ENCODE measurements around the gene SMTN. TPM values are rescaled to one million over a fixed set of nuclear protein-coding genes. Genes with fewer than 3 reads are reported as not detected.
"Not testable (repeated sequence)": the region's sequence is repeated elsewhere in the genome, so short reads cannot be mapped to it uniquely, and the experiment has no call there.

The SMTN gene
- total RNA-seq, 1 donor from 2014 or later = 220 TPM

DNA sequence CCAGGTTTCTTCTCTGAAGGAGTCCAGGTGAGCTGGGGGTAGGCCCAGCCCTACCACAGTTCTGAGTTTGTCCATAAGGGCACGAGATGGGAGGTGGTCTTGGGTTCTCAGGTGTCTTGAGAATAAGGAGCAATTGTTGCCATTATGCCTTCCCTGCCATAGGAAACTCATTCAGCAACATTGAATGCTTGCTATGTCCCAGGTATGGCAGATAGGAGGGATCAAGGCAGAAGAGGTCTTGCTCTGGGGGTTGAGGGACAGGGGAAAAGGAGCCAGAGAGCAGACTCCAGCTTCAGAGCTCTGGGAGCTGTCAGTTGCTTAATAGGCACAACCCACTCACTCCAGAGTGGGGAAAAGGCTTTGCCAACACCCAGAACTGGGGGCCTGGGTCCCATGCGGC, 22.0 kb downstream of the SMTN start:
- no peak for DNase-seq (ENCODE audit: extremely low read depth, low read depth, low spot score)

DNA sequence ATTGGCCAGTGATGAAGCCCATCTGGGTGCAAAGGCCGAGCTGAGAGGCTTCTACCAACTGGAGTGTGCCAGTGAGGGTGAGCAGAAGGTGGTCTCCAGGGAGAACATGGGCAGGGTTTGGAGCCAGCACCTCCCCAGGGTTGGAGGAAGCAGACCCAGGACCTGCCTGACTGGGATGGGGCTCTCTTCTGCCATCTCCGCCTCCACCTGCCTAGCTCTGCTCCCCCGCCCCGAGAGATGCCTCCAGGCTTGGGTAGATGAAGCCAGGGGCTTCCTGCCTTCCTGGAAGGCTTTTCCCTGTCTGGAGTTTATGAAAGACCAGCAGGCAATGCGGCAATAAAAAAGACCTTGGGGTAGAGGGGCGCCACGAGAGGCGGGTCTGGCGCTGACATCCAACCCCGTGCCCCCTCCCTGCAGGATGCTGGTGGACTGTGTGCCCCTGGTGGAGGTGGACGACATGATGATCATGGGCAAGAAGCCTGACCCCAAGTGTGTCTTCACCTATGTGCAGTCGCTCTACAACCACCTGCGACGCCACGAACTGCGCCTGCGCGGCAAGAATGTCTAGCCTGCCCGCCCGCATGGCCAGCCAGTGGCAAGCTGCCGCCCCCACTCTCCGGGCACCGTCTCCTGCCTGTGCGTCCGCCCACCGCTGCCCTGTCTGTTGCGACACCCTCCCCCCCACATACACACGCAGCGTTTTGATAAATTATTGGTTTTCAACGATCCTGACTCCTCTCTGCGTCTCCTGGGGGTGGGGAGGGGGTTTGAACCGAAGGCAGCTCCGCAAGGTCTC, 23.0 kb downstream of the SMTN start:
- DNase-seq (ENCODE audit: extremely low read depth, low read depth, low spot score) = no peak

DNA sequence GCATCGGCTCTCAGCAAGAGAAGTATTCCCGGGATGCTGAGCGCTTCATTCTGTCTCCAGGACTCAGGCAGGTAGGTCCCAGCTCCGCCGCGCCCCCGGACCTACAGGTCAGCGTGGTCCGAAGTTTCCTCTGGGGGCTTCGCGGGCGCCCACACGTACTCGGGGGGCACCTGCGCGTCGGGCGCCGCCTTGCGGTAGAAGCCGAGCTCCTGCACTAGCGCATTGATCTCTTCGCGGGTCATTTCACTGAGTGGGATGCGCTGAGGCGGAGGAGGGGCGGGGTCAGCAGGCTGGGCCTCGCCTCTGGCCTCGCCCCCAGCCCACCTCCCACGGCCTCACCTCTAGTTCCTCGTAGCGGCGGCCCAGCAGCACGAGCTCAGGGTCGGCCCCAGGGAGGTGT, 23.8 kb downstream of the SMTN start:
- no peak for DNase-seq (ENCODE audit: extremely low read depth, low read depth, low spot score)

DNA sequence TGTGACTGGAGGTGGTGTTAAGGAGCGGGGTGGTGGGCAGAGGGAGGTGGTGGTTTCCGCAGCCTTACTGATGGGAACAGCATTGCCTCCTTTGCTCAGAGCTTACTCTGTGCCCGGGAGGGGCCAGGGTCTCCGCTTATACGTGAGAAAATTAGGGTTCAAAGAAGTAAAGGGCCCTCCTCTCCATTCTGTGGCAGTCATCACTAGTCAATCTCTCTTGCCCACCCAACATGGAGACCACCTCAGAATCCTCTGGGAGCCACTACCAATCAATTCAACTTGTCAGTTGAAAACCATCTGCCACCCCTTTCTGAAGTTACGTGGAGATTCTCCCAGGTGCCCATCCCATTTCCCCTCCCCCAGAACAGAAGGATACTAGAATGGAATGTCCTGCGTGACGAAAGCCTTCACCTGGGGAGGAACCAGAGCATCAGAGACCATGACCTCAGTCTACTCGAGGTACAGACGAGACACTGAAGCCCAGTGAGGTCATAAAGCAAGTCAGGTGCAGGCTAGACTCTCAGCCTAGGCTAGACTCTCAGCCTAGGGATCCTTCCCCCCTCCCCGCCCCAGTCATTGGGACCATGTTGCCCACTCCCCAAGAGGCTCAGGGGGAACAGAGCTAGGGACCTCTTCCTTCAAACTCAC, 24.3 kb downstream of the SMTN start:
- no peak for DNase-seq (ENCODE audit: extremely low read depth, low read depth, low spot score)

DNA sequence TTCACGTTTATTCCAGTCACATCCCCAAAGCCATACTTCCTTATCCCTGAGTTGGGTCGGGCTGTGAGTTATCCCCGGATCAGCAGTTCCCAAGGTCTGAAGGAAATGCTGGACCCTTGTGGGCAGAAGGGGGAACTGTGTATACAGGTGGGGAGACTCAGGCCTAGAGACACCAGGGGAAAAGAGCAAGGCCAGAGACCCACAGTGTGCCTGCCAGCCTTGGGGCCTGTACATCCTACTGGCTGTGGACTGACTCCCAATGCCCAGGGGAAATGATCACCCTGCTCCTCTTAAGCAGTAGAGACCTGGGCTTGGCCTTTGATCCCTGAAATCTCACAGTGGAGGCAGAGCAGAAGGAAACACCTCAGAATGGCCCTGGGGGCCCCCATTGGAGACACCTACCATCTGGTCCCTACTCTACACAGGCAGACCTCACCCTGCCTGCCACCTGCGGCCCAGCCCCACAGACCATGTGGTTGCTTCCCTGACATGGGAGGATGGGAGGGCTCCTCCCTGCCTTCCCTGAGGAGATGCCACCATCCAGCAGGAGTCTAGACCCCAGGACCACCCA, 25.0 kb downstream of the SMTN start:
- DNase-seq (ENCODE audit: extremely low read depth, low read depth, low spot score) = no peak

DNA sequence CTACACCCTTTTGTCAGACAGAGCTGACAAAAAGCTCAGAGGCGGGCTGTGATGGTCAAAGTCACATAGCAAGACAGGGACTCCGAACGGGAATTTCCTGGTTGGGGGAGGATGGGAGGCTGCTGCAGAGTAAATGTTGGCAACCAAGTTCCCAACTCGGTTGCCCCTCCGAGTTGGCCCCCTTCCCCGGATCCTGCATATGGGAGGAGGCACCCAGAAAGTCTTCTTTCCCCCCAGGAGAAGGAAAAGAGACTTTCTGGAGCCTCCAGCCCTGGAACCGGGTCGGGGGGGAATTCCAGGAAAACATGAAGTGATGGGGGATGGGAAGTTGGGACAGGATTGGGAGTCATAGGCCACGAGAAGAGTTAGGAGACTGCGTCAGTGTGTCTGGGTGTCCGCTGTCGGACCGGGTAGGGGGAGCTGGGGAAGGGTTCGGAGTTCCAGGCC, 25.6 kb downstream of the SMTN start:
- no peak for DNase-seq (ENCODE audit: extremely low read depth, low read depth, low spot score)

DNA sequence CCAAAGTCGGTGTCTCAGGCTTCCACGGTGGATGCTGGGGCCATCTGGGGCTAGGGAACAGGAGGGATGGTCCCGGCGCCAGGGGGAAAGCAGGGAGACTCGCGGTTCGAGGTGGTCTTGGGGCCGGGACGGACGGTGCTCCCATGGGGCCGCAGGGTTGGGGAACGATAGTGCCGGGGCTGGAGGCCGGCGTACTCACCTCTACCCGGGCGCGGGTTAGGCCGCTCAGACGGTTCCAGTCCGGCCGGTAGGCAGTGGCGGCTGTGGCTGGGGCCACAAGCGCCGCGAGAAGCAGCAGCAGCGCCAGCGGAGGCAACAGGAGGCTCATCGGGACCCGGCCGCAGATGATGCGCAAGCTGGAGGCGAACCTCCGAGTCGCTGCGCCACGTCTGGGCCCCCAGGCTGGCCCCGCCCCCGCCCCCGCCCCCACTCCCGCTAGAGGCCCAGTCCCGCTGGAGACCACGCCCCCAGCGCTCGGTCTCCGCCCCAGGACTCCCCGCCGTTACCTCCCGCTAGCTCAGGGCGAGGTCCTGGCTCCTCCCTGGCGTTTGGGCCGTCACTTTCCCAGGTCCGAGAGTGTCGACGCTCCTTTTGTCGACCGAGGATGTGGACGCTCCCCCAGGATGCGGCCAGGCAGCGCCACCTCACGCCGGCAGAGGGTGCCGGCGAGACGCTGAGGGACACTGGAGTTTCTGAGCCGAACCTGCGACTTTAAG, 26.2 kb downstream of the SMTN start, which contains the start of gene SELENOM:
SELENOM (minus strand) TSS at position 391 of the 716 bp plus-strand sequence; CDS start at position 328, 63 bp downstream.
- peak; percentile 86 for DNase-seq (ENCODE audit: extremely low read depth, low read depth, low spot score)

DNA sequence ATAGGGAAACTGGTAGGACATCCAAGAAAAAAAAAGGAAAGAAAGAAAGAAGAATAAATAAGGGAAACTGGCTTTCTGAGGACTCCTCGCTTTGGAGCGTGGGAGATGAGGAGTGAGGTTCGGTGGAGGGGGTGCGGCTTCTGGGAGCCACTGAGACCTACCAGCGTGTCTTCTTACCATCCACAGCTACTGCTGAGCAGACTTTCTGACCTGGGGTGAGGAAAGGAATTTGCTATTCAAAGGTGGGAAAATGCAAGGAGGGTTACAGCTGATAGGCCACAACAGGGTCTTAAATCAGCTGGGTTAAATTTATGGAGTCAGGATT, 26.7 kb downstream of the SMTN start:
- DNase-seq (ENCODE audit: extremely low read depth, low read depth, low spot score) = no peak

DNA sequence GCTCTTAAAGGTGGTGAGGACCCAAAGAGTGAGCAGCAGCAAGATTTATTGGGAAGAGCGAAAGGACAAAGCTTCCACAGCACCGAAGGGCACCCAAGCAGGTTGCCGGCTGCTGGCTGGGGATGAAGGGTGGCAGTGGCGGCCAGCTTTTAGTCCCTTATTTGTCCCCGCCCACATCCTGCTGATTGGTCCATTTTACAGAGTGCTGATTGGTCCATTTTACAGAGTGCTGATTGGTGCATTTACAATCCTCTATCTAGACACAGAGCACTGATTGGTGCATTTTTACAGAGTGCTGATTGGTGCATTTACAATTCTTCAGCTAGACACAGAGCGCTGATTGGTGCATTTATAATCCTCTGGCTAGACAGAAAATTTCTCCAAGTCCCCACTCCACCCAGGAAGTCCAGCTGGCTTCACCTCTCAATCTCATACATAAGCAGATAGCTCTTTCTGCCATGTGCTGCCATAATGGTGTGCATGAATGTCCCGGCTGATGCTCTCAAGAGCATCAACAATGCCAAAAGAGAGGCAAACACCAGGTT, 31.5 kb downstream of the SMTN start:
- not testable (repeated sequence) for DNase-seq (ENCODE audit: extremely low read depth, low read depth, low spot score)

DNA sequence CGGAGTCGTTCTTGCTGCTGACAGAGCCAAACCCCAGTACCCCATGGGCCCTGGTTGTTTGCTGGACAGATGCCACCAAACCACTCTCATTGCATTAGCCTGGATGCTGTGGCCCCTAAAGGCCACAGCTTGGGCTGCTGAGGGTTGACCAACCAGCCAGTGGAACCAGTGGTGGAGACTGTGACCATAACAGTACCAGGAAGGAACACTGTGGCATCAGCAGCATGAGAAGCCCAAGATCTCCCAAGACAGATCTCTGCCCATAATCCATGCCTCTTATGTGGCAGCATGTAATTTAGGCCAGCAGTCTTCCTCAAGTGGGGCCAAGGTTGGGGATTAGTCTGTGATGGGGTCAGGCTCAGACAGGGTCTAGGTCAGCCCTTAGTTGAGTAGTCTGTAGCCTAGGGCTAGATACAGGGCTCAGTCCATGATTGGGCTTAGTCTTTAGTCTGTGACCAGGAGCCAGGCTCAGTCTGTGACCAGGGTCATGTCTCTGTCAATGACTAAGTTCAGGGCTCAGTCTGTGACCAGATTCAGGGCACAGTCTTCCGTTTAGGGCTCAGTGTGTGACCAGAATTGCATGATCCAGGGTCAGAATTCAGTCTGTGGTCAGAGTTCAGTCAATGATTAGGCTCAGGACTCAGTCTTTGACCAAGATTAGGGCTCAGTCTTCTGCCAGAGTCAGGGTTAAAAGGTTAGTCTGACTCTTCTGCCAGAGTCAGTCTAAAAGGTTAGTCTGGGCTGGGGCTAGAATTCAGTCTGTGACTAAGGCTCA, 37.1 kb downstream of the SMTN start:
- no peak for DNase-seq (ENCODE audit: extremely low read depth, low read depth, low spot score)

DNA sequence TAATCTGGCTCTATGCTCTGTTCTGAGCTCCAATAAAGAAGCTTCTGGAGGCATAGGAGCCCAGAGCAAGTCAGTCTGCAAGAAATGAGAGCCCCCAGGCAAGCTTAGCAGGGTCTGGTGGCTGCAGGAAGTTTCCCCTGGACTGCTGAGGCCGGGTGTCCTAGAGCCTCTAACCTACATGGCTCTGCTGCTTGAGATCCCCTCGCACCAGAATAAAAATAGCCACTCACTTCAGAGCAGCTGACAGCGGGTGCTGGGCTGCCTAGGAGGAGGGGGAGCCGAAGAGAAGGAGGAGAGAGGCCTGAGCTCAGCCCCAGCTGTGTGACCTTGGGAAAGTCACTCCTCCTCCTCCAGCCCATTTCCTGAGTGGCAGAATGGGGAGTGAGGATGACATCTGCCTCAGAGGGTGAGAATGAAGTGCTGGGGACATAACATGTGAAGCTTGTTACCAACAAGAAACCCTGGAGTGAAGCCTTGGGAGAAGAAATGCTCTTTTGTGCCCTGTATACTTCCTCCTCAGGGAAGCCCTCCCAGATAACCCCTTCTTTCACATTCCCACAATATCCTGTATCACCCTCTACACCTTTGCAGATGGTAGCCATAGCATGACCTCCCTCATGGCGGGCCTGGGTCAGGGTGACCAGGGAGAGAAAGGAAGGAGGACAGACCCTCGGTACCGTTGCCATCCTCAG, 38.1 kb downstream of the SMTN start:
- DNase-seq (ENCODE audit: extremely low read depth, low read depth, low spot score) = no peak

DNA sequence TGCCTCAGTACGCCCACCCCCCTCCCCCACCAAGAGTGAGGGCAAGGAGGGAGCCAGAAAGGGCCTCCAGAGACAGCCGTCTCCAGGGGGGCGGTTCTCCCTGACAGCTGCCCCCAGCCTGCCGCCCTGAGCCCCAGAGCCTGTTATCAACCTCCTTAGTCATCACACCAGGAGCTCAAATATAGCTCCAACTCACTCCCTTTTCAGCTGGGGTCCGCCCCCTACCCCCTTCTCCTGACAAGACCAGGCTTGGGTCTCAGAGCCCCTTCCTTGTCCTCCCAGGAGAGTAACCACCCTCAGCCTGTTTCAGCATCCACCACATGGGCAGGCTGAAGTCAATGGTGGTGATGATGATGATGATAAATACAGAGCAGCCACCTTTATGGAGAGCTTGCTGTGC, 39.1 kb downstream of the SMTN start:
- no peak for DNase-seq (ENCODE audit: extremely low read depth, low read depth, low spot score)

DNA sequence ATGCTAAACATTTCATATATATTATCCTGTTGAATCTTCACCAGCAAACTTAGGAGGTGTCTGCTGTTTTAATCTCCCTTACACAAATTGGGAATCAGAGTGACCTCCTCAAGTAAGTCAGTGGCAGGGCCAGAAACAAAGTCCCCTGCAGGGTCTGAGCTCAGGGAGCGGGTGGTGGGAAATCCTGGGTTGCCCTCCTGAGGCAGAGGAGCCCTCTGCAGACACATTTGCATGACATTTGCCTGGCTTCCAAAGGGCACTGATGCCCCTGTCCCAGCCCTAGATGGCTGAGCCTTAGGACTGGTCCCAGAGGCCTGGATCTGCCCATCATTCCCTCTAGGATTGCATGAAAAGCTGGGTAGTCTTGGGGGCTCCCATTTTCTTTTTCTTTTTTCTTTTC, 39.5 kb downstream of the SMTN start:
- DNase-seq (ENCODE audit: extremely low read depth, low read depth, low spot score) = no peak

DNA sequence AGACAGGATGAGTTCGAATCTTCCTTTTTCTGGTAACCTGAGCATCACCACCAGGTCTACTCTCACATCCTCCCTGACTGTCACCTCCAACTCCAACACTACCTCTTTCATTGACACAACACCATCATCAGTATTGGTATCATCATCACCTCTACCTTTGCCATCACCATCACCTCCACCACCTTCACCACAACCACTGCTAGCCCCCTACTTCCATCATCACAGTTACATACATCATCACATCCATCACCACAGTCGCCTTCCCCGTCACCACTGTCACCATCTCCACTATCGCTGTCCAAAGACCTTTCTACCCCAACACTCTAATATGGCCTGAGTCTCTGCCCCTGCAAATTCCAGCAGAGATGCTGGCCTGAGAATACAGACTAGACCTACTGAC, 40.3 kb downstream of the SMTN start:
- no peak for DNase-seq (ENCODE audit: extremely low read depth, low read depth, low spot score)

DNA sequence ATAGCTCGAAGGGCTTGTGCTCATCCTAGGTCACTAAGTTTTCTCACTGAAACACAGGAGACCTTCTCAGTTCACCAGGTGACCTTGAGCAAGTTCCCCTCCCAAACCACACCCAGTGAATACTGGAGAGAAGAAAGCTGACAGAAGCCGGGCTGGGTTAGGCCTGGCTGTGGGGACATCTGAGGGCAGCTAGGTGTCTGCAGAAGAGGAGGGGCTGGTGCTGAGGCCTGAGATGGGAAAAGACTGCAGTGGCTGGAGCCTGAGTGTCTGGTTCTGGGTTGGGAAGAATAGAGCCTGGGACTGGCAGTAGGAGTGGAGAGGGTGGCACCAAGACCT, 41.0 kb downstream of the SMTN start:
- DNase-seq (ENCODE audit: extremely low read depth, low read depth, low spot score) = no peak

DNA sequence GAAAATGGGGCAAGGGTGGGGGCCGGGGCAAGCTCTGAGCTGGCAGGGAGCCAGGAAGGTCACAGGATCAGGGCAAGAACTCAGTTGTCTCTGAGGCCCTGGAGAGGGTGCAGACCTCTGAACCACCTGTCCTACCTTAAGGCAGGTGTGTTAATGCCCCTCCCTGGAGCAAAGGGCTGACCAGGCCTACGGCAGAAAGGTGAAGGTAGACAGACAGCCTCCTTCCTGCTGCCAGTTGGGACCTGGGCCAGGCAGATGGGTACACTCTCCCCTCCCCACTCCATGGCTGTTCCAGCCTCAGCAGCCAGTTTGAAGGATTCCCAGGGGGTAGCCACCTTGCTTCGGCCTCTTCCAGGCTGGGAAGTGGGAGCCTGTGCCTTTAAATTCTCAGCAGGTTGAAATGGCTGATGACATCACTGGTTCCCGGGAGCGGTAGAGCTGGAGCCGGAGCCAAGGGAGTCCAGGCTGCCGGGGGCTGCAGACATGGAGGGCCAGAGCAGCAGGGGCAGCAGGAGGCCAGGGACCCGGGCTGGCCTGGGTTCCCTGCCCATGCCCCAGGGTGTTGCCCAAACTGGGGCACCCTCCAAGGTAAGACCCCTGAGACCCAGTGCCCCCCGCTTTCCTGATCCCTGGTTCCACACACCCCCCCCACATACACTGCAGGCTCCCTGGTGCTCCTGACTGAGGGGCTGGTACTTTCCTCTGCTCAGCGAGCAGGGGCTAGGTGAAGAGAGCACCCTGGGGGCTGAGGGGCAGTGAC, 41.6 kb downstream of the SMTN start, which contains the start of gene INPP5J:
INPP5J (plus strand) TSS at position 435 of the 760 bp plus-strand sequence; CDS start at position 484, 49 bp downstream.
- no peak for DNase-seq (ENCODE audit: extremely low read depth, low read depth, low spot score)

DNA sequence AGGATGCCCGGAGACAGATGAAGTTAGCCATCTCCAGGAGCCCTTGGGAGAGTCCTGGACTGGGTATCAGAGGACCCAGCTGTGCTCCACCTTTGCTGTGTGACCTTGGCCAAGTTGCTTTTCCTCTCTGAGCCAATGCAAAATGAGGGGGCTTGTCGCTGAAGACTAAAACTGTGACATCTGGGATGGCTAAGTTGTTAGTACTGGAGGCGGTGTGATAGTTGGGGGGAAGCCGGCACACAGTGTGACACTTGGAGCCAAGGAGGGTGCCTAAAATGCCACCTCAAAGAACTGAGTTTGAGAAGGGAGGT, 42.1 kb downstream of the SMTN start:
- no peak for DNase-seq (ENCODE audit: extremely low read depth, low read depth, low spot score)

DNA sequence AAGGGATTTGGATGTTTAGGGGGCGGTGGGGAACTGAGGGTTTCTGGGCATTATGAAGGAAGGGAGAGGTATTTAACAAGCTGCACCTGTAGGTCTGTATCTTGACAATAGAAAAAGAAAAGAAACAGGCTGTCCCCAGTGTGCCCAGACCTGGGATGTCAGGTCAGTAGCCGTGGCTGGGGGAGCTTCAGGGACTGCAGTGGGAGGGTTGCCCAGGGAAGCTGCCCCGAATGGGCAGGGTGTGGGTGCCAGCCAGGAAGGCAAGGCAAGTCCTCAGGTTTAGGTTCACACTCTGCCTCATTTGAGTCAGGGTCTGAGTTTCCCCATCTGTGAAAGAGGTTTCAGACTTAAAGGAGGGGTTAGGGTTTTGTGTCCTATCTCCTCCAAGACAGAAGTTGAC, 43.2 kb downstream of the SMTN start:
- DNase-seq (ENCODE audit: extremely low read depth, low read depth, low spot score) = no peak

DNA sequence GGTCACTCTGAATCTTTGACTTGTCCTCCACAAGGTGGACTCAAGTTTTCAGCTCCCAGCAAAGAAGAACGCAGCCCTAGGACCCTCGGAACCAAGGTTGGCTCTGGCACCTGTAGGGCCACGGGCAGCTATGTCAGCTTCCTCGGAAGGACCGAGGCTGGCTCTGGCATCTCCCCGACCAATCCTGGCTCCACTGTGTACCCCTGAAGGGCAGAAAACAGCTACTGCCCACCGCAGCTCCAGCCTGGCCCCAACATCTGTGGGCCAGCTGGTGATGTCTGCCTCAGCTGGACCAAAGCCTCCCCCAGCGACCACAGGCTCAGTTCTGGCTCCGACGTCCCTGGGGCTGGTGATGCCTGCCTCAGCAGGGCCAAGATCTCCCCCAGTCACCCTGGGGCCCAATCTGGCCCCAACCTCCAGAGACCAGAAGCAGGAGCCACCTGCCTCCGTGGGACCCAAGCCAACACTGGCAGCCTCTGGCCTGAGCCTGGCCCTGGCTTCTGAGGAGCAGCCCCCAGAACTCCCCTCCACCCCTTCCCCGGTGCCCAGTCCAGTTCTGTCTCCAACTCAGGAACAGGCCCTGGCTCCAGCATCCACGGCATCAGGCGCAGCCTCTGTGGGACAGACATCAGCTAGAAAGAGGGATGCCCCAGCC, 43.8 kb downstream of the SMTN start:
- no peak for DNase-seq (ENCODE audit: extremely low read depth, low read depth, low spot score)
